Neural progenitor cell (in vitro differentiated cells): Measurements from ENCODE around the gene NDUFS8.

Experiments
- EZH2 ChIP-seq: fragments of 200-600 bp; sonication (generic); IDR thresholded peaks from 2 replicates; pipeline ENCODE4 v1.6.1; 2017; ENCODE audit warnings: antibody characterized with exemption, mild to moderate bottlenecking, moderate library complexity
- TF ChIP-seq, protein P1 (sequence below): fragments of 200-600 bp; sonication (generic); IDR thresholded peaks from 2 replicates; pipeline ENCODE4 v1.5.1; 2017; ENCODE audit warnings: antibody characterized with exemption, mild to moderate bottlenecking

DNA sequence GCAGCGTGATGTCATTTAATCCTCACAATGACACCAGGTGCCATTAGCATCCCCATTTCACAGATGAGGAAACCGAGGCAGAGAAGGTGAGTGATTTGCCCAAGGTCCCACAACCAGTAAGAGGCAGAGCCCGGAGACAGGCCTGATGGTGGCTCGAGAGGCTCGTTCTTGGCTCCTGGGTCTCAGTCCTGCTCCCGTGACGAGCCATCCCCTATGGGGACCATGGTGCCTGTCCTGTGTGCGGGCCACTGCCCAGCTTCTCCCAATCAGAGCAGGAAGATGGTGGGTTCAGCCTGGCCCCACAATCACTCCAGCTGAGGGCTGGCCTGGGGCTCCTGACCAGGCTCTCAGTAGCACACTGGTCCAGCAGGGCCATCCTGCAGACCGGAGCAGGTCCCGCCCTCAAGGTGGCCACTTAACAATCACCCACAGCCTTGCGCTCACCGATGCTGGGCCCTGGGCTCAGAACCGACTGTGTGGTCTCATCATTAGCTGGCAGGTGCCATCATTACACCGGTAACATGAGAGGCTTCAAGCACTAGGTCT is 16.8 kb upstream of the NDUFS8 start:
- TF ChIP-seq, protein P1, sequence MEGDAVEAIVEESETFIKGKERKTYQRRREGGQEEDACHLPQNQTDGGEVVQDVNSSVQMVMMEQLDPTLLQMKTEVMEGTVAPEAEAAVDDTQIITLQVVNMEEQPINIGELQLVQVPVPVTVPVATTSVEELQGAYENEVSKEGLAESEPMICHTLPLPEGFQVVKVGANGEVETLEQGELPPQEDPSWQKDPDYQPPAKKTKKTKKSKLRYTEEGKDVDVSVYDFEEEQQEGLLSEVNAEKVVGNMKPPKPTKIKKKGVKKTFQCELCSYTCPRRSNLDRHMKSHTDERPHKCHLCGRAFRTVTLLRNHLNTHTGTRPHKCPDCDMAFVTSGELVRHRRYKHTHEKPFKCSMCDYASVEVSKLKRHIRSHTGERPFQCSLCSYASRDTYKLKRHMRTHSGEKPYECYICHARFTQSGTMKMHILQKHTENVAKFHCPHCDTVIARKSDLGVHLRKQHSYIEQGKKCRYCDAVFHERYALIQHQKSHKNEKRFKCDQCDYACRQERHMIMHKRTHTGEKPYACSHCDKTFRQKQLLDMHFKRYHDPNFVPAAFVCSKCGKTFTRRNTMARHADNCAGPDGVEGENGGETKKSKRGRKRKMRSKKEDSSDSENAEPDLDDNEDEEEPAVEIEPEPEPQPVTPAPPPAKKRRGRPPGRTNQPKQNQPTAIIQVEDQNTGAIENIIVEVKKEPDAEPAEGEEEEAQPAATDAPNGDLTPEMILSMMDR: no peak
- TF ChIP-seq EZH2: no peak
